Activated CD4-positive, alpha-beta memory T cell treated with anti-CD3 and anti-CD28 coated beads for 36 hours (primary cell): Measurements from ENCODE around the gene IQSEC3. TPM values are rescaled to one million over a fixed set of nuclear protein-coding genes. Genes with fewer than 3 reads are reported as not detected.

Experiments
- CTCF ChIA-PET: fragments of 350-600 bp; sonication (Branson Sonifier 250); formaldehyde crosslinking; loops from one replicate; lab custom pipeline; 2021; ENCODE audit warnings: antibody characterized with exemption, inconsistent platforms; lab: Charles Lee
- POLR2A ChIA-PET: fragments of 350-600 bp; sonication (Branson Sonifier 250); formaldehyde crosslinking; loops from one replicate; lab custom pipeline; 2021; ENCODE audit warnings: antibody characterized with exemption; lab: Charles Lee
- DNase-seq: peaks from one replicate; pipeline ENCODE4 v3.0.0-alpha.2; 2020
- H3K27ac Mint-ChIP-seq: one replicate; pipeline ENCODE4 v1.8.0; 2021; ENCODE audit warnings: mixed read lengths
- H3K27me3 Mint-ChIP-seq: one replicate; pipeline ENCODE4 v1.8.0; 2021; ENCODE audit warnings: mixed read lengths
- H3K36me3 Mint-ChIP-seq: one replicate; pipeline ENCODE4 v1.8.0; 2021; ENCODE audit warnings: mixed read lengths
- H3K4me1 Mint-ChIP-seq: one replicate; pipeline ENCODE4 v1.8.0; 2021; ENCODE audit warnings: low read depth, mixed read lengths
- H3K4me3 Mint-ChIP-seq: one replicate; pipeline ENCODE4 v1.8.0; 2021; ENCODE audit warnings: mild to moderate bottlenecking, mixed read lengths
- H3K9me3 Mint-ChIP-seq: one replicate; pipeline ENCODE4 v1.8.0; 2021; ENCODE audit warnings: mixed read lengths
- intact Hi-C: fragments of 100-400 bp; cut with micrococcal nuclease; formaldehyde crosslinking; loops from one replicate; pipeline ENCODE4 v1.15.1; 2023
- total RNA-seq, 2 experiments: library from RNA; stranded (reverse); gene quantifications; one replicate each; pipeline ENCODE4 v1.2.3, GENCODE V29; 2021

The IQSEC3 gene
- total RNA-seq, 2 experiments from 2014 or later = 0.17 to 0.29 TPM

GRCh38 chr12:168763-169525 lies 102.4 kb downstream of the IQSEC3 start:
- POLR2A ChIA-PET = no interaction called here
- Mint-ChIP-seq H3K9me3 (no peaks in the 10 kb centered on the region), H3K36me3 (no peaks in the 10 kb centered on the region), H3K27ac (no peak overlapping the region), H3K4me3 (no peak overlapping the region), H3K4me1 (peaks cover 5% of the 10 kb centered on the region), H3K27me3 (peaks cover 4% of the 10 kb centered on the region)
- CTCF ChIA-PET = no interaction called here
- intact Hi-C loops = no loop called here
- DNase-seq = no peak

- no peaks in the 10 kb centered on the region for H3K36me3 Mint-ChIP-seq
- H3K4me1 Mint-ChIP-seq = peaks cover 5% of the 10 kb centered on the region
- intact Hi-C loops = no loop called here
- no peak for DNase-seq
- H3K4me3 Mint-ChIP-seq = no peak overlapping the region
- H3K27ac Mint-ChIP-seq = no peak overlapping the region
- ChIA-PET CTCF (no interaction called here), POLR2A (no interaction called here)
- no peaks in the 10 kb centered on the region for H3K9me3 Mint-ChIP-seq
- peaks cover 4% of the 10 kb centered on the region for H3K27me3 Mint-ChIP-seq
Observed at GRCh38 chr12:169528-170370, 103.2 kb downstream of the IQSEC3 start.

- H3K9me3 Mint-ChIP-seq = no peaks in the 10 kb centered on the region
- H3K27ac Mint-ChIP-seq = no peak overlapping the region
- ChIA-PET CTCF (no interaction called here), POLR2A (no interaction called here)
- H3K4me3 Mint-ChIP-seq = no peak overlapping the region
- no peaks in the 10 kb centered on the region for H3K36me3 Mint-ChIP-seq
- no peak for DNase-seq
- intact Hi-C loops = no loop called here
- H3K27me3 Mint-ChIP-seq = peaks cover 4% of the 10 kb centered on the region
- peaks cover 5% of the 10 kb centered on the region for H3K4me1 Mint-ChIP-seq
Observed at GRCh38 chr12:170371-171225, 104.0 kb downstream of the IQSEC3 start.

- DNase-seq = no peak
- H3K4me3 Mint-ChIP-seq = no peak overlapping the region
- H3K27me3 Mint-ChIP-seq = peaks cover 4% of the 10 kb centered on the region
- no peaks in the 10 kb centered on the region for H3K9me3 Mint-ChIP-seq
- ChIA-PET POLR2A (no interaction called here), CTCF (no interaction called here)
- intact Hi-C loops = no loop called here
- H3K36me3 Mint-ChIP-seq = no peaks in the 10 kb centered on the region
- peaks cover 5% of the 10 kb centered on the region for H3K4me1 Mint-ChIP-seq
- no peak overlapping the region for H3K27ac Mint-ChIP-seq
Observed at GRCh38 chr12:171276-171675, 104.7 kb downstream of the IQSEC3 start.

DNA sequence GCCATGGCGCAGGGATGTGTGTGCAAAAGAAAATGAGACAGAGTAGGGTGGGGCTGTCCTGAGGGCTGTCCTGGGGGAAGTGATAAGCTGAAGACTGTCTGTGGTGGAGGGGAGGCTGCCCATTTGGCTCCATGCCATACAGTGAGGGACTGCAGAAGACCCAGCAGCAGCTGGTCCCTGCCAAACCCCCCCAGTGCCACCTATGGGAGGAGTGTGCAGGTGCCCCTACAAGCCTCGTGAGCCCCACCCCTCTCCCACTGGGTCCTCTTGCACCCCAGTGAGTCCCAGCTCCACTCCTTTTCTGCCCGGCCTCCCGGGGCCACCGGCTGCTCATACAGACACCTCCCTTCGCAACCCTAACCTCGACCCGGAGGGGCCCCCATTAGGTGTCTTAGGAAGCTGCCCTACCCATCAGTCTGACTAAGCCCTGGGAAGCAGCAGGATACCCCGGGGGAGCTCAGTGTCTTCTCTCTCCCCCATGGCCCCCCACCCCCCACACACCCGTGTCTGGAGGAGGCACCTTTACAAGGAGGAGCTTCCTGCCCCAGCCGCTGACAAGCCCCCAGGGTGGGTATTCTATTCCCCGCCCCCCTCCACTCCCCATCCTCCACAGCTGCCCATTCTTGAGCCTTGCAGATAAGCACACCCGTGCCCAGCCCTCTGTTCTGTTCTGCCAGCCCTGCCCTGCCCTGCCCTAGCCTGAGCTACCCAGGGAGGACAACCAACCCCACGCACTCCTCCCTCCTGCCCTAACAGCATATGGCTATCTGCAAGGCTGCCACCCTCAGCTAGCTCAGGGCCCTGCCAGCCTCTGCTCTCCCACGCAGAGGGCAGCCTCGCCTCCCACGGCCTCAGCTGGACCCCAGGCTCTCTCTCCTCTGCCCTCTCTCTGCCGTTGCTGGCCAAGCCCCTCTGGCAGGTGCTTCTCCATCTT lies 105.4 kb downstream of the IQSEC3 start:
- no peak for DNase-seq
- no peak overlapping the region for H3K4me3 Mint-ChIP-seq
- intact Hi-C loops = no loop called here
- H3K27ac Mint-ChIP-seq = no peak overlapping the region
- CTCF ChIA-PET = no interaction called here
- H3K36me3 Mint-ChIP-seq = no peaks in the 10 kb centered on the region
- H3K27me3 Mint-ChIP-seq = peaks cover 4% of the 10 kb centered on the region
- H3K4me1 Mint-ChIP-seq = peaks cover 5% of the 10 kb centered on the region
- POLR2A ChIA-PET = no interaction called here
- no peaks in the 10 kb centered on the region for H3K9me3 Mint-ChIP-seq

- Mint-ChIP-seq H3K27ac (no peak overlapping the region), H3K4me3 (no peak overlapping the region), H3K36me3 (no peaks in the 10 kb centered on the region), H3K27me3 (peaks cover 5% of the 10 kb centered on the region), H3K4me1 (peaks cover 5% of the 10 kb centered on the region), H3K9me3 (no peaks in the 10 kb centered on the region)
- POLR2A ChIA-PET = no interaction called here
- CTCF ChIA-PET = no interaction called here
- intact Hi-C loops = no loop called here
- DNase-seq = no peak
Observed at GRCh38 chr12:172732-173161, 106.2 kb downstream of the IQSEC3 start.

GRCh38 chr12:174124-174523 lies 107.6 kb downstream of the IQSEC3 start:
- H3K36me3 Mint-ChIP-seq = no peaks in the 10 kb centered on the region
- no peak for DNase-seq
- no peaks in the 10 kb centered on the region for H3K9me3 Mint-ChIP-seq
- peaks cover 2% of the 10 kb centered on the region for H3K4me1 Mint-ChIP-seq
- no peak overlapping the region for H3K4me3 Mint-ChIP-seq
- H3K27me3 Mint-ChIP-seq = peaks cover 13% of the 10 kb centered on the region
- ChIA-PET CTCF (no interaction called here), POLR2A (no interaction called here)
- H3K27ac Mint-ChIP-seq = no peak overlapping the region
- intact Hi-C loops = no loop called here

GRCh38 chr12:174596-174995 lies 108.0 kb downstream of the IQSEC3 start:
- Mint-ChIP-seq H3K27ac (no peak overlapping the region), H3K9me3 (no peaks in the 10 kb centered on the region), H3K27me3 (peaks cover 13% of the 10 kb centered on the region), H3K4me1 (no peaks in the 10 kb centered on the region), H3K36me3 (no peaks in the 10 kb centered on the region), H3K4me3 (no peak overlapping the region)
- CTCF ChIA-PET = no interaction called here
- DNase-seq = no peak
- POLR2A ChIA-PET = no interaction called here
- intact Hi-C loops = no loop called here

DNA sequence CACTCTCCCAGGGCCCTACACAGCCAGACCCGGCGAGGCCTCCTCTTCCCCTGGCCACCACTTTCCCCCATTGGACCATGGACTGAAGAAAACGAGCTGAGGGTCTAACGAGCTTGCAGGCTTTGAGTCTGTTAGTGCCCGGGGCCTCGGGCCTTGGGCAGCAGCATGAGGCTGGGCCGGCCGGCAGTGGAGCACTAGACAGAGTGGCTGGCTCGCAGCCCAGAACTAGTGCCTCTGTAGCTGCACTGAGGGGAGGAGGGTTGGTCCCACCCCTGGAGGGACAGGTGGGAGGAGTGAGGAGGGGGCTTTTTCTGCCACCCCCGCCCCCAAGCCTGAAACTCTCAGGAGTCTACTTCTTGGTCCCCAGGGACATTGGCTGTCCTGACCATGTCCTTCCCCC lies 108.7 kb downstream of the IQSEC3 start:
- H3K27me3 Mint-ChIP-seq = peaks cover 13% of the 10 kb centered on the region
- no peak for DNase-seq
- CTCF ChIA-PET = no interaction called here
- no peak overlapping the region for H3K4me3 Mint-ChIP-seq
- intact Hi-C loops = no loop called here
- no peaks in the 10 kb centered on the region for H3K4me1 Mint-ChIP-seq
- no peak overlapping the region for H3K27ac Mint-ChIP-seq
- POLR2A ChIA-PET = no interaction called here
- H3K36me3 Mint-ChIP-seq = no peaks in the 10 kb centered on the region
- H3K9me3 Mint-ChIP-seq = no peaks in the 10 kb centered on the region

DNA sequence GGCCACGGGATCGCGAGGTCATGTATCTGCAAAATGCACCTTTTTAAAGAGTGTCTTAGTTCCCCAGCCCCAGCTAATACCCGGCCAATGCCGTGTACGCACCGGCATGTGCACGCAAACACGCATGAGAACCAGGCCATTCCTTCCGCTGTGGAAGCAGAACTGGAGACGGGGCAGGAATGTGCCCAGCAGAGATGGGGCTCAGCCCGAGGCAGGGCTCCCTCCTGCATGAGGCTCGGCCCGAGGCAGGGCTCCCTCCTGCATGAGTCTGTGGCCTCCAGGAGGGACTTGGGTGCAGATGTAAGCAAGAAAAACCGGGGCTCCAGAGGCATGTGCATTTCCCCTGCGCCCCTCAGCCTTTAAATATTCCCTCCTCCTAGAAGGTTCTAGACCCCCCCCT lies 109.2 kb downstream of the IQSEC3 start:
- H3K36me3 Mint-ChIP-seq = no peaks in the 10 kb centered on the region
- ChIA-PET CTCF (no interaction called here), POLR2A (no interaction called here)
- intact Hi-C loops = no loop called here
- H3K4me1 Mint-ChIP-seq = no peaks in the 10 kb centered on the region
- DNase-seq = no peak
- no peak overlapping the region for H3K4me3 Mint-ChIP-seq
- no peak overlapping the region for H3K27ac Mint-ChIP-seq
- no peaks in the 10 kb centered on the region for H3K9me3 Mint-ChIP-seq
- peaks cover 13% of the 10 kb centered on the region for H3K27me3 Mint-ChIP-seq

- Mint-ChIP-seq H3K4me3 (no peak overlapping the region), H3K36me3 (no peaks in the 10 kb centered on the region), H3K27ac (no peak overlapping the region), H3K9me3 (no peaks in the 10 kb centered on the region), H3K27me3 (peaks cover 13% of the 10 kb centered on the region), H3K4me1 (no peaks in the 10 kb centered on the region)
- ChIA-PET CTCF (interaction anchor here (1.1 kb wide), 1 partner anchor 12 kb away, joined by 3 read pairs; no protein-coding TSS in a partner anchor), POLR2A (no interaction called here)
- no peak for DNase-seq
- intact Hi-C loops = no loop called here
Observed at GRCh38 chr12:176321-177181, 110.0 kb downstream of the IQSEC3 start.
